Stimulated activated CD8-positive, alpha-beta memory T cell treated with anti-CD3 and anti-CD28 coated beads, Interleukin-7, amount 100 ng/mL, for 4 hours (primary cell): ENCODE results near the gene G2E3.

Source experiments
- DNase-seq, 2 donors: peaks; one replicate each; pipeline ENCODE4 v3.0.0-alpha.2; 2020; ENCODE audit warnings: low read depth in 2 of 2

G2E3 gene

DNA sequence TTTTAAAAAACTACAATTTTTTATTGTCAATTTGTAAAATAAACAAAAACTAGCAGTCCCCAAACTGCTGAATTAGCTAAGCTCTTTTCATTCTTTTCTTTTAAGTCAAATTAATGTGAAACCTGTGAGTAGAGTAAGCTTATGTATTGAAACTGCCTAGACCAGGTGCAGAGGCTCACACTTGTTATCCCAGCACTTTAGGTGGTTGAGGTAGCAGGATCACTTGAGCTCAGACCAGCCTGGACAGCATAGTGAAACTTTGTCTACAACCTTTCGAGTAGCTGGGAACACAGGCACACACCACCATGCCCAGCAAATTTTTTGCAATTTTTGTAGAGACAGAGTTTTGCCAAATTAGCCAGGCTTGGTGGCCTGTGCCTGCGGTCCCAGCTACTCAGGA lies 89.5 kb downstream of the G2E3 start:
- DNase-seq: no peak

DNA sequence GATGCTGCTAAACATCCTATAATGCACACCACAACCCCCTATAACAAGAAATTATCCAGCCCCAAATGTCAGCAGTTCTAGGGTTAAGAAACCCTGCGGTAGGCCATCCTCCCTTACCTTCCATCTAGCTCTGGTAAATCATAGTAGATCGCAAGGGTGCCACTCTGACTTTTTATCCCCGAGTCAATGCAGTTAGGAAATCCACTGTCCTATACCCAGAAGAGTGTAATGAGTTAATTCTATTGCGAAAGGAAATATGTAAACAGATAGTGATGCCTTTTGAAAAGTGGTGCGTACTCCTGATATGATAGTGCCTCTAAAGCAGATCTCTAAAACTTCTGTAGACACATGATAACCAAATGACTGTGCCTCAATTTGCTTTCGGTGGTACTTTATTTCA lies 93.0 kb downstream of the G2E3 start:
- DNase-seq: no peak

DNA sequence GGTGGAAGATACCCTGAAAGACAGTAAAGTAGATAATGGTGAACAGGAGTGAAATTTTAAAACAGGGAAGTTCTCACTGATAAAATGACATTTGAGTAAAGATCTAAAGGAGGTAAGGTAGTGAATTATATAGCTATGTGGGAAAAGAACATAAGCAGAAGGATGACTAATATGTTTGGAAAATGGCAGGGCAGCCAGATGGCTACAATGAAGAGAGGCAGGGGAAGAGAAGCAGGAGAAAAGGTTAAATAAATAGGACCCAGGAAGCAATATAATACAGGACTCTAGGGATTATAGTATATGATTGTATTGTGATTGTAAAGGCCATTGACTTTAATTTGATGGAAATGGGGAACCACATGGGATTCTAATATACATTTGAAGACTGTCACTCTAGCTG lies 96.2 kb downstream of the G2E3 start:
- no peak for DNase-seq

DNA sequence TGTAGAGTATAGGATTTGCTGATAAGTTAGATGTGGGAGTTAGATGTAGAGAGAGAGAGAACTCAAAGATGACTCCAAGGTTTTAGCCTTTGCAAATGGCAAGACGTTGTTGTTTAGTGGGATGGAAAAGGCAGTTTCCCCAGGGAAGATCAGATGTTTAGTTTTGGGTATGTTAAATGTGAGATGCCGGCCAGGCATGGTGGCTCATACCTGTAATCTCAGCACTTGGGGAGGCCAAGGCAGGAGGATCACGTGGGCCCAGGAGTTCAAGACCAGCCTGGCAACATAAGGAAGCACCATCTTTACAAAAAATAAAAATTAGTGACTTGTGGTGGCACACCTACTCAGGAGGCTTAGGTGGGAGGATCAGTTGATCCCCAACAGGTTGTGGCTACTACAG lies 96.7 kb downstream of the G2E3 start:
- no peak for DNase-seq

DNA sequence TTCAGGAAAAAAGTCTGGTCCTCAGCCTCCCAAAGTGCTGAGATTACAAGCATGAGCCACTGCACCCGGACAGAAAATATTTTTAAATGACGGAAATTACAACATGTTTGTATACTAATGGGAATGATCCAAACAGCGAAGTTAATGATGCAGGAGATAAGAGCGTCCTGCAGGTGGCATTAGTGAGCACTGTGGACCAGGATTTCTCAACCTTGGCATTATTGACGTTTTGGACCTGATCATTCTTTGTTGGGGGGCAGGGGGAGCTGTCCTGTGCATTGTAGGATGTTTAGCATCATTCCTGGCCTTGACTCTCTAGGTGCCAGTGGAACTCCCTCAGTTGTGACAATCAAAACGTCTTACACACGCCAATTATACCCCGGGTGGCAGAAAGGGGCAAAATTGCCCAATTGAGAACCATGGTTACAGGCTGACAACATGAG lies 97.3 kb downstream of the G2E3 start:
- no peak for DNase-seq

DNA sequence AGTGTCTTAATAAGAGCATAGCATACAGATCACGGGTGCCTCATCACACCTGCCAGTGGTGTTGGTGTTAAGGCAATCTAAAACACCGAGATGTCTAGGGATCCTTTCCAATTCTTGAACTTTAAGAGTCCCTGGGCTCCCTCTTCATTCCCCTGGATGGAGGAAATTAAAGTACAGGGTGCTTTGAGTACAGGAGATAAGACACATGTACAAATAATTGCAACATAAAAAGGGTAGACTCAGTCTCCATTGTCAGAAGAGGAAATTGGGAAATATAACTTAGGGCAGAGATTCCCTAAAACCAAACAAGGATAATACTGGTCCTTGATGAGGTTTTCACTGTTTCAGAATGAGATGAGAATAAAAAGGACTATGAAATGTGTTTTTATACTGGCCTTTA lies 98.1 kb downstream of the G2E3 start:
- DNase-seq: no peak

DNA sequence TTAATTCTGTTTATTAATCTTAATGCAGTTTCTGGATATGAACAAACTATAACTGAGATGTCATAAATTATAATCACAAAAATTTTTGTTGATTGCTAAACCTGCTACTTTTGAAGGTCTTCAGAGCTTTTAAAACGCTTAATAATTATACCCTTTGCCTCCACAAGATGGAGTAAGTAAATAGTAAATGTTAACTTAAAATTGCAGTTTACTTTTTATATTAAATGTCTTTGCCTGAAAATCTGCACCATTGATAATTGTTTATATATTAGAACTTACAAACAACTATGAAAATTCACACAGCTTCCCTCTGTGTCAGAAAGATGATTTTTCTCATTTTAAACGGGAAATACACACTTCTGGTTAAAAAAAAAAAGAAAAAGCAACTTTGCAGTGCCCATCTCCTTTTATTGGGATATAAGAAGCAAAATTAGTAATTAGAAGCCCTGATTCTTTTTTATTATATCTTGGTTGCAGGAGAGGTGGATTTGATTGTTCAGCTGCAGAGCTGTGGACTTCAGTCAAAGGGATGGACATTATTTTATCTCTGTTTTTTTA lies 98.7 kb downstream of the G2E3 start:
- DNase-seq: no peak

DNA sequence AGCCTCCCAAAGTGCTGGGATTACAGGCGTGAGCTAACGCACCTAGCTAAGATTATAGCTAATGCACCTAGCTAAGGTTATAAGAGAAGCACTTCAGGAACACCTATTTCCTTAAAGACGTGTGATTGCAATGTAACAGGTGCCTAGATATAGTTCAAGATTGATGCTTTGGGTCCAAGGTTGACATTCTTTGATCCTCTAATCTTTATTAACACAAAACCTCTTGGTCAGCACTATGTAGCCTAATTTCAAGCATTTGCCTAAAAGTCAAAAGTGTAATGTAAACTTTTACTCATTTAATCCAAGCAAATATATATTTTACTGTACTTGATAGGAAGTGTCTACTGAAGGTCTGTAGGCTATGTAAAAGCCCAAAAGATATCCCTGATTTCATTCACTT lies 99.7 kb downstream of the G2E3 start:
- no peak for DNase-seq

DNA sequence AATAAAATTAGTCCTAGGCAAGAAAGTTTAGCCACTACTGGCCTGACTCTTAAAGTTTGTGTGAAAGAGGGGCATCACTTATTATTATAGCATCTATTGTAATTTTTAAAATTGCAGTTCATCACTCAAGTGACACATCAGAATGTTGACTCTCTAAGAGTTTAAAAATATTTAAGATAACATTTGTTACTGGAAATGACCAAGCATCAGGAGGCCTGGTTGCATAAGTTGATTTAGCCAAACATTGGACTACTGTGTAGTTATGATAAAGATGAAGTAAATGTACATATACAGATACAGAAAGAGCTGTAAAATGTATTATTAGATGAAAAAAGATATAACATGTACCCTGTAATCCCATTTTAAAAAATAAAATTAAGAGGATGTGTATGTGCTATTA lies 110.6 kb downstream of the G2E3 start:
- no peak for DNase-seq
